Mesenchymal stem cell (in vitro differentiated cells and primary cell): ENCODE results near the gene ZDHHC7. TPM values are rescaled to one million over a fixed set of nuclear protein-coding genes. Genes with fewer than 3 reads are reported as not detected.
A peak's percentile ranks its signal among the peaks of the same experiment; 100 is the strongest.

Experiments
- DNase-seq: peaks from one replicate; pipeline ENCODE4 v3.0.0-alpha.2; 2013
- H2AFZ ChIP-seq: one replicate; pipeline ENCODE4 v1.6.1; 2013; ENCODE audit warnings: low read depth, mild to moderate bottlenecking, control low read depth, inconsistent platforms, low read length, moderate library complexity
- H2AK5ac ChIP-seq: 2 replicates; pipeline ENCODE4 v1.6.1; 2013; ENCODE audit warnings: low read length, moderate library complexity, mild to moderate bottlenecking, inconsistent platforms; ENCODE audit not compliant: severe bottlenecking
- H2BK120ac ChIP-seq: one replicate; pipeline ENCODE4 v1.6.1; 2013; ENCODE audit warnings: low read depth, mild to moderate bottlenecking, inconsistent platforms, low read length, moderate library complexity
- H2BK12ac ChIP-seq, 2 experiments: one replicate each; pipeline ENCODE4 v1.6.1; 2013; ENCODE audit warnings: inconsistent platforms in 2 of 2, low read length in 2 of 2, mild to moderate bottlenecking in 2 of 2, moderate library complexity in 2 of 2, control low read depth in 1 of 2
- H2BK15ac ChIP-seq: one replicate; pipeline ENCODE4 v1.6.1; 2013; ENCODE audit warnings: mild to moderate bottlenecking, low read depth, inconsistent platforms; ENCODE audit not compliant: poor library complexity, severe bottlenecking
- H2BK5ac ChIP-seq: 2 replicates; pipeline ENCODE4 v1.6.1; 2013; ENCODE audit warnings: low read depth, mild to moderate bottlenecking, low read length, control low read depth, inconsistent platforms; ENCODE audit not compliant: poor library complexity, severe bottlenecking
- H3K14ac ChIP-seq, 2 experiments: one replicate each; pipeline ENCODE4 v1.6.1; 2013; ENCODE audit warnings: inconsistent platforms in 2 of 2, low read length in 2 of 2, control low read depth in 1 of 2, mild to moderate bottlenecking in 1 of 2, moderate library complexity in 1 of 2
- H3K18ac ChIP-seq, 2 experiments: one replicate each; pipeline ENCODE4 v1.6.1; 2013; ENCODE audit warnings: inconsistent platforms in 2 of 2, low read length in 2 of 2, control low read depth in 1 of 2, low read depth in 1 of 2, mild to moderate bottlenecking in 1 of 2
- H3K23ac ChIP-seq, 2 experiments: one replicate each; pipeline ENCODE4 v1.6.1; 2013; ENCODE audit warnings: inconsistent platforms in 2 of 2, low read length in 2 of 2, mild to moderate bottlenecking in 2 of 2, moderate library complexity in 2 of 2, control low read depth in 1 of 2
- H3K27ac ChIP-seq: 2 replicates; pipeline ENCODE4 v1.5.1; 2013; ENCODE audit warnings: mild to moderate bottlenecking, moderate library complexity, low read length, control low read depth, inconsistent platforms; ENCODE audit not compliant: poor library complexity, severe bottlenecking
- H3K27me3 ChIP-seq, 2 experiments: 2 replicates each; pipeline versions ENCODE4 v1.6.1 to v1.7.0; 2013; ENCODE audit warnings: low read length in 2 of 2, mild to moderate bottlenecking in 2 of 2, moderate library complexity in 2 of 2, control low read depth in 1 of 2, inconsistent platforms in 1 of 2; ENCODE audit not compliant: control insufficient read depth in 1 of 2, insufficient read depth in 1 of 2
- H3K36me3 ChIP-seq, 2 experiments: 2 replicates each; pipeline versions ENCODE4 v1.6.1 to v1.7.0; 2013; ENCODE audit warnings: low read length in 2 of 2, control low read depth in 1 of 2, inconsistent platforms in 1 of 2, low read depth in 1 of 2, mild to moderate bottlenecking in 1 of 2; ENCODE audit not compliant: insufficient read depth in 2 of 2, control insufficient read depth in 1 of 2
- H3K4ac ChIP-seq, 2 experiments: one replicate each; pipeline ENCODE4 v1.6.1; 2013; ENCODE audit warnings: inconsistent platforms in 2 of 2, low read length in 2 of 2, mild to moderate bottlenecking in 2 of 2, moderate library complexity in 2 of 2, control low read depth in 1 of 2, low read depth in 1 of 2
- H3K4me1 ChIP-seq: 2 replicates; pipeline ENCODE4 v1.6.1; 2013; ENCODE audit warnings: low read depth, low read length, control low read depth; ENCODE audit not compliant: control insufficient read depth, insufficient read depth
- H3K4me2 ChIP-seq: 2 replicates; pipeline ENCODE4 v1.6.1; 2013; ENCODE audit warnings: low read length, mild to moderate bottlenecking, inconsistent platforms; ENCODE audit not compliant: poor library complexity, severe bottlenecking
- H3K4me3 ChIP-seq, 2 experiments: 2 replicates each; pipeline versions ENCODE4 v1.5.1 to v1.7.0; 2013; ENCODE audit warnings: low read length in 2 of 2, mild to moderate bottlenecking in 2 of 2, control low read depth in 1 of 2, low read depth in 1 of 2; ENCODE audit not compliant: insufficient read depth in 1 of 2
- H3K79me1 ChIP-seq: replicated peaks from 2 replicates; pipeline ENCODE4 v1.6.1; 2013; ENCODE audit warnings: mild to moderate bottlenecking, control low read depth, low read length, inconsistent platforms; ENCODE audit not compliant: poor library complexity, severe bottlenecking
- H3K9ac ChIP-seq: 2 replicates; pipeline ENCODE4 v1.7.0; 2013; ENCODE audit warnings: mild to moderate bottlenecking, low read length, moderate library complexity
- H3K9me3 ChIP-seq: 2 replicates; pipeline ENCODE4 v1.7.0; 2013; ENCODE audit warnings: mild to moderate bottlenecking, low read length; ENCODE audit not compliant: control insufficient read depth
- H4K8ac ChIP-seq: one replicate; pipeline ENCODE4 v1.6.1; 2013; ENCODE audit warnings: inconsistent platforms, mild to moderate bottlenecking, low read length, moderate library complexity
- H4K91ac ChIP-seq: one replicate; pipeline ENCODE4 v1.6.1; 2013; ENCODE audit warnings: mild to moderate bottlenecking, low read length, inconsistent platforms
- WGBS: methylation state at CpG from one replicate; pipeline ENCODE4 v1.1.7; 2013; ENCODE audit warnings: mixed read lengths; 5-methylcytosine and 5-hydroxymethylcytosine counted together
- polyA plus RNA-seq, 2 experiments: library from polyadenylated mRNA; stranded (reverse); fragments of 200-250 nt; gene quantifications; one replicate each; pipeline ENCODE4 v1.2.3, GENCODE V29; 2013

The ZDHHC7 gene
- polyA plus RNA-seq (2013, experiment 1 of 2), result 64.9 TPM
- polyA plus RNA-seq (2013, experiment 2 of 2), result 65.2 TPM

GRCh38 chr16:85010931-85011845 is at the start of gene ZDHHC7:
Gene ZDHHC7, minus strand, starts transcription at chr16:85011535. Its CDS starts 20,917 bp downstream, at chr16:84990618.
- Histone ChIP-seq H2BK12ac (no peak within 1 kb of the TSS), H3K14ac (peak within 1 kb of the TSS in 1 of 2 experiments; percentile 51), H3K4me3 (peak within 1 kb of the TSS; percentile 89 to 94), H2AFZ (peak within 1 kb of the TSS; percentile 79), H3K4me1 (peaks cover 12% of the 10 kb centered on the region), H3K23ac (no peak within 1 kb of the TSS), H3K36me3 (peaks cover 0 to 10% of the 10 kb centered on the region in 2 experiments), H2BK120ac (peak within 1 kb of the TSS; percentile 38), H3K9me3 (no peaks in the 10 kb centered on the region), H3K4me2 (peak within 1 kb of the TSS; percentile 82), H3K27ac (peak within 1 kb of the TSS; percentile 85), H3K79me1 (no peaks in the 10 kb centered on the region), H3K27me3 (no peaks in the 10 kb centered on the region), H4K8ac (peak within 1 kb of the TSS; percentile 95), H3K9ac (peak within 1 kb of the TSS; percentile 99), H3K18ac (peak within 1 kb of the TSS; percentile 82 to 88), H2AK5ac (peak within 1 kb of the TSS; percentile 55), H2BK5ac (peak within 1 kb of the TSS; percentile 66), H2BK15ac (no peak within 1 kb of the TSS), H4K91ac (peak within 1 kb of the TSS; percentile 90), H3K4ac (peak within 1 kb of the TSS; percentile 77 to 96)
- under 1% methylated on average over 77 of the region's 86 CpGs for WGBS
- peak; percentile 89 for DNase-seq

DNA sequence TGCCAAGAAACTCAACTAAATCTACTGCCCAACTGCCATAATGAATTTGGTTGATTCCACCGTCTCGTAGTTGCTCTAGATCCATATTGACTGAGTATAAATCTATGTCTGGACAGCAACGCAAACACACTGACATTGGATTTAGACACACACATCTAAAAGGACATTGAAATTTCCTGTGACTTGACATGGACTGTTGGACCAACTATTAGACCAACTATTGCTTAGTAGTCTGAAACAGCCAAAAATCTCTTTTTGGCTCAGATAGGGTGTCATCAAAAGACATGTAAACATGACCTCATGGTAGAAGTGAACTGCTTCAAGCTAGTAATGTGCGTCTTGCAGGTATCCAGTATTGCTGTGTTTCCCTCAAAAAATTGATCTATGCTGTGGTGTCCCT is 47.6 kb upstream of the ZDHHC7 start:
- H2AFZ ChIP-seq, result no peak overlapping the region
- H3K23ac ChIP-seq, result no peak overlapping the region
- H3K14ac ChIP-seq, result no peak overlapping the region
- no peak overlapping the region for H2BK120ac ChIP-seq
- no peaks in the 10 kb centered on the region for H3K9me3 ChIP-seq
- no peak overlapping the region for H3K9ac ChIP-seq
- 100% methylated on average over 4 of the region's 4 CpGs for WGBS
- H2BK5ac ChIP-seq, result no peak overlapping the region
- H3K4ac ChIP-seq, result no peak overlapping the region
- H3K27me3 ChIP-seq, result no peaks in the 10 kb centered on the region
- peaks cover 2% of the 10 kb centered on the region for H3K79me1 ChIP-seq
- no peak overlapping the region for H3K27ac ChIP-seq
- H2AK5ac ChIP-seq, result no peak overlapping the region
- H3K4me2 ChIP-seq, result no peak overlapping the region
- peaks cover 9% of the 10 kb centered on the region for H3K4me1 ChIP-seq
- no peak overlapping the region for H3K4me3 ChIP-seq
- H3K36me3 ChIP-seq, result peaks cover 0 to 3% of the 10 kb centered on the region in 2 experiments
- no peak overlapping the region for H4K91ac ChIP-seq
- H2BK15ac ChIP-seq, result no peak overlapping the region
- H3K18ac ChIP-seq, result no peak overlapping the region
- no peak overlapping the region for H4K8ac ChIP-seq
- no peak overlapping the region for H2BK12ac ChIP-seq
- no peak for DNase-seq

GRCh38 chr16:85057948-85058347 is 46.6 kb upstream of the ZDHHC7 start:
- H3K14ac ChIP-seq, result no peak overlapping the region
- no peak overlapping the region for H3K23ac ChIP-seq
- H3K9ac ChIP-seq, result no peak overlapping the region
- H3K27ac ChIP-seq, result no peak overlapping the region
- no peaks in the 10 kb centered on the region for H3K9me3 ChIP-seq
- H3K27me3 ChIP-seq, result no peaks in the 10 kb centered on the region
- 96% methylated on average over 7 of the region's 7 CpGs for WGBS
- H3K18ac ChIP-seq, result no peak overlapping the region
- no peak overlapping the region for H4K91ac ChIP-seq
- H2BK120ac ChIP-seq, result no peak overlapping the region
- no peak overlapping the region for H2BK15ac ChIP-seq
- H3K36me3 ChIP-seq, result peaks cover 0 to 3% of the 10 kb centered on the region in 2 experiments
- peaks cover 2% of the 10 kb centered on the region for H3K79me1 ChIP-seq
- H2BK5ac ChIP-seq, result no peak overlapping the region
- H2AK5ac ChIP-seq, result no peak overlapping the region
- DNase-seq, result no peak
- no peak overlapping the region for H3K4me2 ChIP-seq
- H2BK12ac ChIP-seq, result no peak overlapping the region
- H3K4me1 ChIP-seq, result peaks cover 8% of the 10 kb centered on the region
- H4K8ac ChIP-seq, result no peak overlapping the region
- H2AFZ ChIP-seq, result no peak overlapping the region
- no peak overlapping the region for H3K4ac ChIP-seq
- no peak overlapping the region for H3K4me3 ChIP-seq

GRCh38 chr16:85057212-85057889 is 46.0 kb upstream of the ZDHHC7 start:
- H2AFZ ChIP-seq, result no peak overlapping the region
- peaks cover 7% of the 10 kb centered on the region for H3K4me1 ChIP-seq
- no peaks in the 10 kb centered on the region for H3K27me3 ChIP-seq
- no peak overlapping the region for H3K9ac ChIP-seq
- H2AK5ac ChIP-seq, result no peak overlapping the region
- H4K91ac ChIP-seq, result no peak overlapping the region
- no peak overlapping the region for H3K27ac ChIP-seq
- no peak overlapping the region for H3K14ac ChIP-seq
- H3K79me1 ChIP-seq, result peaks cover 2% of the 10 kb centered on the region
- H3K9me3 ChIP-seq, result no peaks in the 10 kb centered on the region
- no peak overlapping the region for H2BK5ac ChIP-seq
- H3K18ac ChIP-seq, result no peak overlapping the region
- no peak for DNase-seq
- no peak overlapping the region for H3K4ac ChIP-seq
- 86% methylated on average over 7 of the region's 9 CpGs for WGBS
- no peak overlapping the region for H3K23ac ChIP-seq
- no peak overlapping the region for H4K8ac ChIP-seq
- H2BK15ac ChIP-seq, result no peak overlapping the region
- peaks cover 0 to 3% of the 10 kb centered on the region in 2 experiments for H3K36me3 ChIP-seq
- no peak overlapping the region for H3K4me3 ChIP-seq
- H2BK12ac ChIP-seq, result no peak overlapping the region
- H2BK120ac ChIP-seq, result no peak overlapping the region
- H3K4me2 ChIP-seq, result no peak overlapping the region
